OCI-LY7 (cell line): ENCODE results near the gene CDK5. TPM values are rescaled to one million over a fixed set of nuclear protein-coding genes. Genes with fewer than 3 reads are reported as not detected.

Source experiments
- BruUV-seq: library from RNA; stranded (reverse); fragments of 400-500 nt; replicated peaks from 2 replicates; lab custom pipeline; 2021; lab: Mats Ljungman, UMichigan
- CTCF ChIA-PET: fragments of 300-600 bp; sonication (Branson Sonifier 250); formaldehyde crosslinking; loops from one replicate; lab custom pipeline; 2022; ENCODE audit warnings: antibody characterized with exemption; ENCODE audit not compliant: unreplicated experiment; lab: Charles Lee
- POLR2A ChIA-PET: fragments of 300-600 bp; sonication (Branson Sonifier 250); formaldehyde crosslinking; loops from one replicate; lab custom pipeline; 2022; ENCODE audit warnings: antibody characterized with exemption; lab: Charles Lee
- DNase-seq: peaks from one replicate; pipeline ENCODE4 v3.0.0-alpha.2; 2015; ENCODE audit warnings: low spot score
- H2AFZ ChIP-seq: fragments of 200-600 bp; sonication (generic), shearing (Covaris generic); 2 replicates; pipeline ENCODE4 v1.6.1; 2014; ENCODE audit warnings: mild to moderate bottlenecking, antibody characterized with exemption, low read length, moderate library complexity
- H3K27ac ChIP-seq: fragments of 200-600 bp; sonication (generic); 2 replicates; pipeline ENCODE4 v1.5.1; 2014; ENCODE audit warnings: mixed run types, low read depth, mild to moderate bottlenecking, moderate library complexity, low read length, inconsistent platforms; ENCODE audit not compliant: poor library complexity, severe bottlenecking
- H3K36me3 ChIP-seq: fragments of 200-600 bp; sonication (generic); 2 replicates; pipeline ENCODE4 v1.6.1; 2014; ENCODE audit warnings: mild to moderate bottlenecking, antibody characterized with exemption, low read length, moderate library complexity, mixed read lengths; ENCODE audit not compliant: insufficient read depth
- H3K4me1 ChIP-seq: fragments of 200-600 bp; sonication (generic); 2 replicates; pipeline ENCODE4 v1.5.1; 2014; ENCODE audit warnings: mild to moderate bottlenecking, low read length; ENCODE audit not compliant: insufficient read depth, poor library complexity, severe bottlenecking
- H3K4me2 ChIP-seq: fragments of 200-600 bp; sonication (generic); 2 replicates; pipeline ENCODE4 v1.6.1; 2014; ENCODE audit warnings: mild to moderate bottlenecking, low read length
- H3K4me3 ChIP-seq: fragments of 200-600 bp; sonication (generic); 2 replicates; pipeline ENCODE4 v1.5.1; 2014; ENCODE audit warnings: mild to moderate bottlenecking, low read depth, low read length; ENCODE audit not compliant: poor library complexity, severe bottlenecking
- H3K79me2 ChIP-seq: fragments of 200-600 bp; sonication (generic); 2 replicates; pipeline ENCODE4 v1.6.1; 2016; ENCODE audit warnings: low read depth, mild to moderate bottlenecking, low read length, moderate library complexity, mixed read lengths; ENCODE audit not compliant: insufficient read depth
- H3K9me2 ChIP-seq: fragments of 200-600 bp; sonication (generic); 2 replicates; pipeline ENCODE4 v1.6.1; 2016; ENCODE audit warnings: mild to moderate bottlenecking, low read length, mixed read lengths; ENCODE audit not compliant: insufficient read depth
- H3K9me3 ChIP-seq: fragments of 200-600 bp; sonication (generic); 2 replicates; pipeline ENCODE4 v1.6.1; 2014; ENCODE audit warnings: mild to moderate bottlenecking, mixed run types, low read length, mixed read lengths
- H4K20me1 ChIP-seq: fragments of 200-600 bp; sonication (generic); 2 replicates; pipeline ENCODE4 v1.6.1; 2014; ENCODE audit warnings: mild to moderate bottlenecking, antibody characterized with exemption, low read length, moderate library complexity, mixed read lengths; ENCODE audit not compliant: insufficient read depth
- EZH2phosphoT487 ChIP-seq: fragments of 200-600 bp; sonication (generic); IDR thresholded peaks from 2 replicates; pipeline ENCODE4 v1.6.1; 2018; ENCODE audit warnings: low read depth, borderline replicate concordance, mild to moderate bottlenecking, mixed run types, antibody characterized with exemption, low read length, moderate library complexity, mixed read lengths
- intact Hi-C: fragments of 100-400 bp; cut with micrococcal nuclease; formaldehyde crosslinking; loops from one replicate; pipeline ENCODE4 v1.10.0; 2022; ENCODE audit not compliant: unreplicated experiment
- total RNA-seq, 2 experiments: library from RNA; depleted of rRNA in 1 of 2; stranded (reverse); fragments of >200 nt in 1 of 2; shearing (Covaris generic) in 1 of 2; gene quantifications; 2 replicates each; pipeline ENCODE4 v1.2.3, GENCODE V29; 2014 to 2022
- TF ChIP-seq, protein P1 (sequence below): fragments of 200-600 bp; sonication (generic); conservative IDR thresholded peaks from 2 replicates; pipeline ENCODE4 v1.5.1; 2014; ENCODE audit warnings: mild to moderate bottlenecking, antibody characterized with exemption, low read length, moderate library complexity, mixed read lengths

CDK5 gene
- total RNA-seq, 2 experiments from 2014 or later = 23.7 to 30.9 TPM

DNA sequence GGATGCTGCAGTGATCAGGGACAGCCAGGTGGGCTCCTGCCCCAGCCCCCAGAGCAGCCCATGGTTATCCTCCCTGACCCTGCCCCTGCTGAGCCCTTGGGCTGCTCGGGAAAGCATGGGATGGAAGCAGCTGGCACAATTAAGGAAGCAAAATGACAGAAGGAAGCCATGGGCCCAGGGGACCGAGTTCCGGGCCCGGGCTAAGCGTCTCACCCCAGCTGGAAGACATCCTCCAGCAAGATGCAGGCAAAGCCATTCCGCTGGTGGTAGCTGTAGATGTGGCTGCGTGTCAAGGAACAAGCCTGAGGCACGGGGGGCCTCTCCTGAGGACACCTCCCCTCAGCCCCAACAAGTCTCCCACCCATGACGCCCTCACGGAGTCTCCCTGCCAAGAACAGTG, 34.5 kb downstream of the CDK5 start:
- Histone ChIP-seq H3K79me2 (no peaks in the 10 kb centered on the region), H3K27ac (no peak overlapping the region), H2AFZ (no peak overlapping the region), H3K9me3 (no peaks in the 10 kb centered on the region), H3K4me2 (no peak overlapping the region), H3K4me3 (no peak overlapping the region), H3K4me1 (peaks cover 14% of the 10 kb centered on the region), H3K9me2 (no peaks in the 10 kb centered on the region), H4K20me1 (no peaks in the 10 kb centered on the region), H3K36me3 (no peaks in the 10 kb centered on the region)
- intact Hi-C loops = no loop called here
- BruUV-seq = no TSS peak
- DNase-seq = no peak
- POLR2A ChIA-PET = no interaction called here
- CTCF ChIA-PET = no interaction called here
- TF ChIP-seq, protein P1, sequence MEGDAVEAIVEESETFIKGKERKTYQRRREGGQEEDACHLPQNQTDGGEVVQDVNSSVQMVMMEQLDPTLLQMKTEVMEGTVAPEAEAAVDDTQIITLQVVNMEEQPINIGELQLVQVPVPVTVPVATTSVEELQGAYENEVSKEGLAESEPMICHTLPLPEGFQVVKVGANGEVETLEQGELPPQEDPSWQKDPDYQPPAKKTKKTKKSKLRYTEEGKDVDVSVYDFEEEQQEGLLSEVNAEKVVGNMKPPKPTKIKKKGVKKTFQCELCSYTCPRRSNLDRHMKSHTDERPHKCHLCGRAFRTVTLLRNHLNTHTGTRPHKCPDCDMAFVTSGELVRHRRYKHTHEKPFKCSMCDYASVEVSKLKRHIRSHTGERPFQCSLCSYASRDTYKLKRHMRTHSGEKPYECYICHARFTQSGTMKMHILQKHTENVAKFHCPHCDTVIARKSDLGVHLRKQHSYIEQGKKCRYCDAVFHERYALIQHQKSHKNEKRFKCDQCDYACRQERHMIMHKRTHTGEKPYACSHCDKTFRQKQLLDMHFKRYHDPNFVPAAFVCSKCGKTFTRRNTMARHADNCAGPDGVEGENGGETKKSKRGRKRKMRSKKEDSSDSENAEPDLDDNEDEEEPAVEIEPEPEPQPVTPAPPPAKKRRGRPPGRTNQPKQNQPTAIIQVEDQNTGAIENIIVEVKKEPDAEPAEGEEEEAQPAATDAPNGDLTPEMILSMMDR = no peak
- no peak for TF ChIP-seq EZH2phosphoT487

DNA sequence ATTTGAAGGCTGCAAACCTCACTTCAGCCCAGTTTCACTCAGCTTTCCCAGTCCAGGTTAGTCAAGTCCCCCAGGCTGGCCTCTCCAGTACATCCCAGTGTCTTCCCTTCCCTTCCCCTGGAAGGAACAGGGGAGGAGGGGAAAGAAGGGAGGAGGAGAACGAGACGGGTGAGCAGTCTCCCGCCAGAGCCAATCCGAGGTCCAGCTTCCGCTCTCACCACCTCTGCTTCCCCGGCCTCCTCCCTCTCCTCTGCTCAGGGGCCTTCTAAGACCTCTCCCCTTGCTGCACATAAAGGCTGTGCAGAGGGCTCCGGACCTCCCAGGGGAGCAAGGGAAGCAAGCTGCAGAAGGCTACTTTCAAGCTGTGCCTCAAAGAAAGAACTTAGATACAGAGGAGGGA, 37.5 kb downstream of the CDK5 start:
- Histone ChIP-seq H3K36me3 (no peaks in the 10 kb centered on the region), H3K27ac (no peak overlapping the region), H2AFZ (no peak overlapping the region), H3K9me2 (no peaks in the 10 kb centered on the region), H3K4me2 (no peak overlapping the region), H3K79me2 (no peaks in the 10 kb centered on the region), H3K4me3 (no peak overlapping the region), H3K4me1 (peaks cover 10% of the 10 kb centered on the region), H3K9me3 (no peaks in the 10 kb centered on the region), H4K20me1 (no peaks in the 10 kb centered on the region)
- ChIA-PET POLR2A (interaction anchor here (0.9 kb wide), 1 partner anchor 8 kb away, joined by 3 read pairs; the partner anchor contains the start of gene ABCB8), CTCF (no interaction called here)
- intact Hi-C loops = no loop called here
- no peak for DNase-seq
- TF ChIP-seq, protein P1 = no peak
- TF ChIP-seq EZH2phosphoT487 = no peak
- no TSS peak for BruUV-seq

DNA sequence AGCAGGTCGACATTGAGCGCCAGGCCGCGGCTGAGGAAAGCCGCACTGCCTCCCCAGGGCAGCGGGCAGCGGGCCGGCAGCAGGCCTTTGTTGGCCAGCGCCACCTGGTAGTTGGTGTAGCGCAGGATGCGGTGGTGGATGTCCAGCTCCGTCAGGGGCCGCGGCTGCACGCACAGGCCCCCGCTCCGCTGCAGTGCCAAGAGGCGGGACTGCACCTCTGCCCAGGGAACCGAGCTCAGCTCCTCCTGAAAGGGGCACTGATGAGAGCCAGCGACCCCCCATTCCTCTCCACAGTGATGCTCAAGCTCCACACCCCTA, 38.6 kb downstream of the CDK5 start:
- H3K9me2 ChIP-seq = no peaks in the 10 kb centered on the region
- peaks cover 10% of the 10 kb centered on the region for H3K4me1 ChIP-seq
- H4K20me1 ChIP-seq = no peaks in the 10 kb centered on the region
- H3K9me3 ChIP-seq = no peaks in the 10 kb centered on the region
- BruUV-seq = no TSS peak
- ChIA-PET POLR2A (interaction anchor here (0.6 to 0.9 kb wide), 2 partner anchors 9 to 56 kb away, joined by 3 read pairs; partner anchors contain the start of gene ABCB8), CTCF (interaction anchor here (1.1 kb wide), 1 partner anchor 121 kb away, joined by 4 read pairs; no protein-coding TSS in a partner anchor)
- no peaks in the 10 kb centered on the region for H3K79me2 ChIP-seq
- H3K27ac ChIP-seq = no peak overlapping the region
- intact Hi-C loops = loop anchor here (5.0 kb wide), 1 partner anchor 93 kb away; no protein-coding TSS in a partner anchor
- TF ChIP-seq EZH2phosphoT487 = no peak
- TF ChIP-seq, protein P1 = no peak
- H2AFZ ChIP-seq = no peak overlapping the region
- no peak overlapping the region for H3K4me2 ChIP-seq
- DNase-seq = no peak
- H3K4me3 ChIP-seq = no peak overlapping the region
- no peaks in the 10 kb centered on the region for H3K36me3 ChIP-seq
